Natural killer cell treated with Interleukin-12 subunit alpha and Interleukin-12 subunit beta and Interleukin-15 and Interleukin-18, amount 100 ng/mL, for 72 hours (primary cell): ENCODE results near the gene DHX57. TPM values are rescaled to one million over a fixed set of nuclear protein-coding genes. Genes with fewer than 3 reads are reported as not detected.
"Not testable (repeated sequence)": the region's sequence is repeated elsewhere in the genome, so short reads cannot be mapped to it uniquely, and the experiment has no call there.

ENCODE experiments used
- ATAC-seq, 2 donors: fragments of 150-1000 bp; cut with Tn5 transposase in 1 of 2; sonication (Bioruptor Pico), chemical (Tn5 transposase) in 1 of 2; 2 replicates each; pipeline ENCODE4 v1.10.0; 2021
- DNase-seq: peaks from one replicate; pipeline ENCODE4 v3.0.0; 2022; ENCODE audit warnings: low spot score
- H3K27ac Mint-ChIP-seq, 2 donors: 1 replicate in 1 of 2; 2 replicates in 1 of 2; pipeline ENCODE4 v1.8.0; 2022; ENCODE audit warnings: mixed read lengths in 2 of 2, mild to moderate bottlenecking in 1 of 2, moderate library complexity in 1 of 2
- H3K27me3 Mint-ChIP-seq, 2 donors: 1 replicate in 1 of 2; 2 replicates in 1 of 2; pipeline ENCODE4 v1.8.0; 2022; ENCODE audit warnings: mixed read lengths in 2 of 2
- H3K36me3 Mint-ChIP-seq: one replicate; pipeline ENCODE4 v1.8.0; 2022; ENCODE audit warnings: mixed read lengths
- H3K4me1 Mint-ChIP-seq, 2 donors: 1 replicate in 1 of 2; 2 replicates in 1 of 2; pipeline ENCODE4 v1.8.0; 2022; ENCODE audit warnings: low read depth in 2 of 2, mixed read lengths in 2 of 2, mild to moderate bottlenecking in 1 of 2
- H3K4me3 Mint-ChIP-seq: one replicate; pipeline ENCODE4 v1.8.0; 2022; ENCODE audit warnings: mixed read lengths
- H3K9me3 Mint-ChIP-seq: 2 replicates; pipeline ENCODE4 v1.8.0; 2022; ENCODE audit warnings: mixed read lengths
- total RNA-seq, 2 donors: library from RNA; stranded (reverse); gene quantifications; one replicate each; pipeline ENCODE4 v1.2.3, GENCODE V29; 2022

The DHX57 gene
- total RNA-seq, 2 donors from 2014 or later: 17.5 to 37.7 TPM

GRCh38 chr2:38797953-38798352 is 77.8 kb downstream of the DHX57 start:
- ATAC-seq (no peak), DNase-seq (no peak)
- Mint-ChIP-seq H3K4me3 (no peak overlapping the region), H3K27me3 (no peaks in the 10 kb centered on the region), H3K27ac (no peak overlapping the region), H3K9me3 (no peaks in the 10 kb centered on the region), H3K4me1 (no peaks in the 10 kb centered on the region), H3K36me3 (peaks cover 4% of the 10 kb centered on the region)

GRCh38 chr2:38797250-38797676 is 78.5 kb downstream of the DHX57 start:
- ATAC-seq (no peak), DNase-seq (no peak)
- Mint-ChIP-seq H3K27me3 (no peaks in the 10 kb centered on the region), H3K4me1 (no peaks in the 10 kb centered on the region), H3K9me3 (no peaks in the 10 kb centered on the region), H3K4me3 (no peak overlapping the region), H3K27ac (no peak overlapping the region), H3K36me3 (peaks cover 4% of the 10 kb centered on the region)

- H3K4me3 Mint-ChIP-seq, H3K36me3 Mint-ChIP-seq, H3K4me1 Mint-ChIP-seq, DNase-seq, H3K27ac Mint-ChIP-seq, ATAC-seq, H3K27me3 Mint-ChIP-seq, H3K9me3 Mint-ChIP-seq: not testable (repeated sequence)
Observed at GRCh38 chr2:38795016-38795415, 80.7 kb downstream of the DHX57 start.

- no peak overlapping the region for H3K4me3 Mint-ChIP-seq
- no peak for ATAC-seq
- no peaks in the 10 kb centered on the region for H3K27me3 Mint-ChIP-seq
- no peaks in the 10 kb centered on the region for H3K4me1 Mint-ChIP-seq
- H3K9me3 Mint-ChIP-seq: no peaks in the 10 kb centered on the region
- H3K27ac Mint-ChIP-seq: no peak overlapping the region
- H3K36me3 Mint-ChIP-seq: peaks cover 4% of the 10 kb centered on the region
- DNase-seq: no peak
Observed at GRCh38 chr2:38794235-38794946, 81.3 kb downstream of the DHX57 start.

GRCh38 chr2:38793511-38793910 is 82.2 kb downstream of the DHX57 start:
- no peak for ATAC-seq
- H3K27me3 Mint-ChIP-seq: no peaks in the 10 kb centered on the region
- no peak overlapping the region for H3K4me3 Mint-ChIP-seq
- H3K36me3 Mint-ChIP-seq: peaks cover 4% of the 10 kb centered on the region
- H3K9me3 Mint-ChIP-seq: no peaks in the 10 kb centered on the region
- DNase-seq: no peak
- H3K27ac Mint-ChIP-seq: no peak overlapping the region
- no peaks in the 10 kb centered on the region for H3K4me1 Mint-ChIP-seq

- no peaks in the 10 kb centered on the region for H3K9me3 Mint-ChIP-seq
- H3K36me3 Mint-ChIP-seq: peaks cover 4% of the 10 kb centered on the region
- H3K4me3 Mint-ChIP-seq: no peak overlapping the region
- H3K27me3 Mint-ChIP-seq: no peaks in the 10 kb centered on the region
- ATAC-seq (no peak), DNase-seq (no peak)
- H3K4me1 Mint-ChIP-seq: no peaks in the 10 kb centered on the region
- H3K27ac Mint-ChIP-seq: no peak overlapping the region
Observed at GRCh38 chr2:38792751-38793150, 83.0 kb downstream of the DHX57 start.

GRCh38 chr2:38792321-38792720 is 83.4 kb downstream of the DHX57 start:
- not testable (repeated sequence) for H3K36me3 Mint-ChIP-seq, DNase-seq, H3K27ac Mint-ChIP-seq, ATAC-seq, H3K4me1 Mint-ChIP-seq, H3K9me3 Mint-ChIP-seq, H3K27me3 Mint-ChIP-seq, H3K4me3 Mint-ChIP-seq

- DNase-seq (no peak), ATAC-seq (no peak)
- Mint-ChIP-seq H3K4me1 (no peaks in the 10 kb centered on the region), H3K36me3 (no peaks in the 10 kb centered on the region), H3K27ac (no peak overlapping the region), H3K27me3 (no peaks in the 10 kb centered on the region), H3K9me3 (no peaks in the 10 kb centered on the region), H3K4me3 (no peak overlapping the region)
Observed at GRCh38 chr2:38791744-38792143, 84.0 kb downstream of the DHX57 start.

GRCh38 chr2:38789691-38790090 is 86.0 kb downstream of the DHX57 start:
- ATAC-seq (no peak), DNase-seq (no peak)
- Mint-ChIP-seq H3K9me3 (no peaks in the 10 kb centered on the region), H3K27ac (no peak overlapping the region), H3K27me3 (no peaks in the 10 kb centered on the region), H3K4me3 (no peak overlapping the region), H3K4me1 (no peaks in the 10 kb centered on the region), H3K36me3 (no peaks in the 10 kb centered on the region)

- H3K4me1 Mint-ChIP-seq: no peaks in the 10 kb centered on the region
- no peaks in the 10 kb centered on the region for H3K36me3 Mint-ChIP-seq
- no peak overlapping the region for H3K27ac Mint-ChIP-seq
- no peak for ATAC-seq
- no peaks in the 10 kb centered on the region for H3K9me3 Mint-ChIP-seq
- DNase-seq: no peak
- no peaks in the 10 kb centered on the region for H3K27me3 Mint-ChIP-seq
- H3K4me3 Mint-ChIP-seq: no peak overlapping the region
Observed at GRCh38 chr2:38788306-38788705, 87.4 kb downstream of the DHX57 start.

- H3K27ac Mint-ChIP-seq: no peak overlapping the region
- H3K27me3 Mint-ChIP-seq: no peaks in the 10 kb centered on the region
- H3K4me3 Mint-ChIP-seq: no peak overlapping the region
- no peaks in the 10 kb centered on the region for H3K9me3 Mint-ChIP-seq
- no peak for ATAC-seq
- H3K4me1 Mint-ChIP-seq: peaks cover 0 to 5% of the 10 kb centered on the region in 2 donors
- DNase-seq: no peak
- peaks cover 11% of the 10 kb centered on the region for H3K36me3 Mint-ChIP-seq
Observed at GRCh38 chr2:38783586-38783985, 92.1 kb downstream of the DHX57 start.

GRCh38 chr2:38778687-38779082 is 97.0 kb downstream of the DHX57 start:
- no peaks in the 10 kb centered on the region for H3K9me3 Mint-ChIP-seq
- ATAC-seq (no peak), DNase-seq (no peak)
- H3K27me3 Mint-ChIP-seq: peaks cover 18% of the 10 kb centered on the region in 2 donors
- H3K36me3 Mint-ChIP-seq: peaks cover 11% of the 10 kb centered on the region
- peak overlapping the region; percentile 79 to 97 for H3K27ac Mint-ChIP-seq
- H3K4me1 Mint-ChIP-seq: peaks cover 5 to 13% of the 10 kb centered on the region in 2 donors
- peak overlapping the region; percentile 98 for H3K4me3 Mint-ChIP-seq

GRCh38 chr2:38776531-38776930 is 99.2 kb downstream of the DHX57 start:
- Mint-ChIP-seq H3K27ac (no peak overlapping the region), H3K36me3 (peaks cover 4% of the 10 kb centered on the region), H3K9me3 (no peaks in the 10 kb centered on the region), H3K4me3 (peak overlapping the region; percentile 6), H3K4me1 (peaks cover 5 to 13% of the 10 kb centered on the region in 2 donors), H3K27me3 (peaks cover 18 to 21% of the 10 kb centered on the region in 2 donors)
- ATAC-seq: no peak
- no peak for DNase-seq

- Mint-ChIP-seq H3K9me3 (no peaks in the 10 kb centered on the region), H3K4me1 (peaks cover 5 to 11% of the 10 kb centered on the region in 2 donors), H3K27me3 (peaks cover 18 to 21% of the 10 kb centered on the region in 2 donors), H3K27ac (no peak overlapping the region), H3K4me3 (no peak overlapping the region), H3K36me3 (no peaks in the 10 kb centered on the region)
- no peak for DNase-seq
- ATAC-seq: no peak
Observed at GRCh38 chr2:38775921-38776225, 99.9 kb downstream of the DHX57 start.
